ENCODE results near the gene LASP1NB.
"Not testable (repeated sequence)": the region's sequence is repeated elsewhere in the genome, so short reads cannot be mapped to it uniquely, and the experiment has no call there.

The LASP1NB gene

DNA sequence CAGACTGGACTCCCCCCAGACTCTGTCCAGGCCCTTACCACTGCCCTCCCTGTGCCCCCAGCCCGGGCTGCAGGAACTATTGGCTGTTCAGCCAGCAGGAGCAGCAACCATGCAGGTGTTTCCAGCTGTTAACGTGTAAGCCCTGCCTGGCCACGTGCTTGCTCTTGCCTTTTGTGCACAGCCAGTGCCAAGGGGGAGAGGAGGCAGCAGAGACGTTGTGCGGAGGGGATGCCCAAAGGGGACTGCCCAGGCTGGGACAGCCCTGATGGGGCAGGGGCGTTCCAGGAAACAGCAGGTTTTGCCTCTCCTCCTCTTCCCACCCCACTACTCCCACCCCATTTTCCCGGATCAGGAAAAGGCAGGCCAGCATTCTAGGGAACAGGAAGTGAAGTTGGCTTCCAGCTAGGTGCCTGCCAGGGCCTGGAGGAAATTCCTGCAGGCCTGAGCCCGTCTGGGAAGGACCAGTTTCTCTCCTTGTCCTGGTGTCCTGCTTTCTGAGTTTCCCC is 16.7 kb upstream of the LASP1NB start:
- H3K4me3 ChIP-seq: no peak overlapping the region
- no peak overlapping the region for H3K9ac ChIP-seq
- H2AFZ ChIP-seq: no peak overlapping the region
- H4K20me1 ChIP-seq (ENCODE audit: insufficient read depth): peaks cover 23% of the 10 kb centered on the region; the same call in 1 of the 2 replicates
- in situ Hi-C loops (cut with MboI): no loop called here
- H3K36me3 ChIP-seq (ENCODE audit: low read depth): peaks cover 39% of the 10 kb centered on the region
- no peaks in the 10 kb centered on the region for H3K9me2 ChIP-seq (ENCODE audit: insufficient read depth)
- TF ChIP-seq EZH2 (IDR thresholded peaks at IDR 0.05; ENCODE audit: insufficient read depth, poor library complexity, severe bottlenecking) (no peak), EZH2phosphoT487 (IDR thresholded peaks at IDR 0.05; ENCODE audit: insufficient read depth, low read depth) (no peak)
- no peak overlapping the region for H3K27ac ChIP-seq
- no peak for DNase-seq
- no peaks in the 10 kb centered on the region for H3K27me3 ChIP-seq (replicated peaks; ENCODE audit: insufficient read depth)
- H3K9me3 ChIP-seq (ENCODE audit: low read depth): no peaks in the 10 kb centered on the region
- H3K79me2 ChIP-seq (ENCODE audit: insufficient read depth): peaks cover 100% of the 10 kb centered on the region
- 30 to 35% methylated on average over 8 of the region's 8 CpGs for WGBS, 2 experiments (ENCODE audit: low coverage in 1 of 2, low lambda C conversion rate in 2 of 2, missing lambda C conversion rate in 2 of 2)
- H3K4me2 ChIP-seq (ENCODE audit: unreplicated experiment): no peak overlapping the region
- peaks cover 23% of the 10 kb centered on the region for H3F3A ChIP-seq (ENCODE audit: insufficient read depth)
- H3K4me1 ChIP-seq (ENCODE audit: insufficient read depth): peaks cover 2% of the 10 kb centered on the region; the same call in 1 of the 2 replicates

DNA sequence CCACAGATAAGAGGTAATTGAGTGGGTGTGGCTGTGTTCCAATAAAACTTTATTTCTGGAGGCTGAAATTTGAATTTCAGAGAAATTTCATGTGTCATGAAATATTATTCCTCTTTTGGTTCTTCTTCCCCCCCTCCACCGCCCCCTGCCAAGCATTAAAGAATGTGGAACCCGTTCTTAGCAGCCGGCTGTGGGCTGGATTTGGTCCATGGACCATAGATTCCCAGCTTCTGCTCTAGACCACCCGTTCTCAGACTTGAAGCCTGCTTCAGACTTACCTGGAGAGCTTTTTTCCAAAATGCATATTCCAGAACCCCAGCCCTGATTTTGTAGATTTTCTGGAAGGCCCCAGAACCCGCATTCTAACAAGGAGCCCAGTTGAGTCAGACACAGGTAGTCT is 15.1 kb upstream of the LASP1NB start:
- H3F3A ChIP-seq (ENCODE audit: insufficient read depth): peaks cover 16% of the 10 kb centered on the region; the same call in 1 of the 2 replicates
- peaks cover 29% of the 10 kb centered on the region for H3K36me3 ChIP-seq (ENCODE audit: low read depth)
- H2AFZ ChIP-seq: no peak overlapping the region
- in situ Hi-C loops (cut with MboI): no loop called here
- H4K20me1 ChIP-seq (ENCODE audit: insufficient read depth): peaks cover 13% of the 10 kb centered on the region; the same call in 1 of the 2 replicates
- no peak overlapping the region for H3K9ac ChIP-seq
- DNase-seq: no peak
- H3K27ac ChIP-seq: no peak overlapping the region
- H3K9me2 ChIP-seq (ENCODE audit: insufficient read depth): no peaks in the 10 kb centered on the region
- H3K79me2 ChIP-seq (ENCODE audit: insufficient read depth): peaks cover 100% of the 10 kb centered on the region
- no peaks in the 10 kb centered on the region for H3K27me3 ChIP-seq (replicated peaks; ENCODE audit: insufficient read depth)
- TF ChIP-seq EZH2phosphoT487 (IDR thresholded peaks at IDR 0.05; ENCODE audit: insufficient read depth, low read depth): no peak
- TF ChIP-seq EZH2 (IDR thresholded peaks at IDR 0.05; ENCODE audit: insufficient read depth, poor library complexity, severe bottlenecking): no peak
- no peak overlapping the region for H3K4me3 ChIP-seq
- 62 to 65% methylated on average over 5 of the region's 5 CpGs for WGBS, 2 experiments (ENCODE audit: low coverage in 1 of 2, low lambda C conversion rate in 2 of 2, missing lambda C conversion rate in 2 of 2)
- H3K9me3 ChIP-seq (ENCODE audit: low read depth): no peaks in the 10 kb centered on the region
- H3K4me1 ChIP-seq (ENCODE audit: insufficient read depth): no peaks in the 10 kb centered on the region
- H3K4me2 ChIP-seq (ENCODE audit: unreplicated experiment): no peak overlapping the region

DNA sequence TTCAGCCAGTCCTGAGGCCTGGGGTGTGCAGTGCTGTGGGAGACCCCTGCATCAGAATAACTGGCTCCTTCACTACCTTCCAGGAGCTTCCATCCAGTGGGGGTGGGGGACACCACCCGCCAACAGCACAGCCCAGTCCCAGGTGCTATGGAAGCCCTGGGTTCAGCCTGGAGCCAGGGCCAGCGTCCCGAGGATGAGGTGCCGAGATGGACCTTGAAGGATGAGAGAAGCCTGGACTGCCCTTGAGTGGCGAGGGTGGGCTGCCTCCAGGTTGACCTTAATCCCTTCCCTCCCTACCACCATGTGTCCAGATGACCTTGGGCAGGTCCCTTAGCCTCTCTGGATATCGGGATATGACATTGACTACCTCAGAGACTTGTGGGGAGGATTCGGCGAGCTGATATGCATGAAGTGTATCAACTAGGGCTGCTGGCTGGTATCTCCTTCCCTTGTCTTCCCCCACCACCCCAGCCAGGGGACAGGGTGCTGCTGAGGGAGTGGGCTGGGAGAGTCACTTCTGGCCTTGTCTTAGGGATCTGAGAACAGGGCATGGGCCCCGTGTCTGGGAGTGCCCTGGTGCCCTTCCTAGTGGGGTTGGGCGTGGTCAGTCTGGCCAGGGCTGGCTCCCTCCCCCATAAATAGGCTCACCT is 14.2 kb upstream of the LASP1NB start:
- Histone ChIP-seq H3K4me1 (ENCODE audit: insufficient read depth) (no peaks in the 10 kb centered on the region), H3K9me2 (ENCODE audit: insufficient read depth) (no peaks in the 10 kb centered on the region), H3K4me2 (ENCODE audit: unreplicated experiment) (no peak overlapping the region), H3K79me2 (ENCODE audit: insufficient read depth) (peaks cover 100% of the 10 kb centered on the region), H4K20me1 (ENCODE audit: insufficient read depth) (peaks cover 13% of the 10 kb centered on the region; the same call in 1 of the 2 replicates), H3K36me3 (ENCODE audit: low read depth) (peaks cover 30% of the 10 kb centered on the region), H3K9me3 (ENCODE audit: low read depth) (no peaks in the 10 kb centered on the region), H3K27ac (no peak overlapping the region), H3K4me3 (no peak overlapping the region), H3K9ac (no peak overlapping the region), H2AFZ (no peak overlapping the region), H3K27me3 (replicated peaks; ENCODE audit: insufficient read depth) (no peaks in the 10 kb centered on the region), H3F3A (ENCODE audit: insufficient read depth) (peaks cover 16% of the 10 kb centered on the region; the same call in 1 of the 2 replicates)
- in situ Hi-C loops (cut with MboI): no loop called here
- WGBS, 2 experiments (ENCODE audit: low coverage in 1 of 2, low lambda C conversion rate in 2 of 2, missing lambda C conversion rate in 2 of 2): 73 to 75% methylated on average over 10 of the region's 10 CpGs
- TF ChIP-seq EZH2phosphoT487 (IDR thresholded peaks at IDR 0.05; ENCODE audit: insufficient read depth, low read depth) (no peak), EZH2 (IDR thresholded peaks at IDR 0.05; ENCODE audit: insufficient read depth, poor library complexity, severe bottlenecking) (no peak)
- no peak for DNase-seq

DNA sequence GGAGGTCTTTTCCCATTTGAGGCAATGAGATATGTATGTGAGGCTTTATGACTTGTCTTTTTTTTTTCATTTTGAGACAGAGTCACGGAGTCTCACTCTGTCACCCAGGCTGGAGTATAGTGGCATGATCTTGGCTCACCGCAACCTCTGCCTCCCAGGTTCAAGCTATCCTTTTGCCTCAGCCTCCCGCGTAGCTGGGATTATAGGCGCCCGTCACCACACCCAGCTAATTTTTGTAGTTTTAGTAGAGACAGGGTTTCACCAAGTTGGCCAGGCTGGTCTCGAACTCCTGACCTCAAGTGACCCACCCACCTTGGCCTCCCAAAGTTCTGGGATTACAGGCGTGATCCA is 13.7 kb upstream of the LASP1NB start:
- H3K4me3 ChIP-seq; H2AFZ ChIP-seq; H3K27ac ChIP-seq; DNase-seq; H3K4me2 ChIP-seq (ENCODE audit: unreplicated experiment); H3K27me3 ChIP-seq (replicated peaks; ENCODE audit: insufficient read depth); H3K9ac ChIP-seq; H3K9me2 ChIP-seq (ENCODE audit: insufficient read depth); in situ Hi-C loops (cut with MboI); H3K4me1 ChIP-seq (ENCODE audit: insufficient read depth); H3K9me3 ChIP-seq (ENCODE audit: low read depth): not testable (repeated sequence)
- Histone ChIP-seq H3K36me3 (ENCODE audit: low read depth) (peaks cover 35% of the 10 kb centered on the region), H3K79me2 (ENCODE audit: insufficient read depth) (peaks cover 99% of the 10 kb centered on the region), H3F3A (ENCODE audit: insufficient read depth) (peaks cover 21% of the 10 kb centered on the region), H4K20me1 (ENCODE audit: insufficient read depth) (peaks cover 11% of the 10 kb centered on the region; the same call in 1 of the 2 replicates)
- 95 to 97% methylated on average over 8 of the region's 8 CpGs for WGBS, 2 experiments (ENCODE audit: low coverage in 1 of 2, low lambda C conversion rate in 2 of 2, missing lambda C conversion rate in 2 of 2)
